Hepatocyte (in vitro differentiated cells): Measurements from ENCODE around the gene TCP11L1.

Experiments
- CTCF ChIP-seq: fragments of 200-600 bp; sonication (generic); IDR thresholded peaks from 2 replicates; pipeline ENCODE4 v1.5.1; 2016; ENCODE audit warnings: antibody characterized with exemption, mild to moderate bottlenecking; ENCODE audit not compliant: poor library complexity
- EZH2phosphoT487 ChIP-seq: fragments of 200-600 bp; sonication (generic); IDR thresholded peaks from one replicate; pipeline ENCODE4 v1.6.1; 2018; ENCODE audit warnings: antibody characterized with exemption, mild to moderate bottlenecking, low read depth, moderate library complexity; ENCODE audit not compliant: unreplicated experiment, severe bottlenecking

GRCh38 chr11:33001281-33001680, 38.1 kb upstream of the TCP11L1 start:
- no peak for TF ChIP-seq CTCF
- TF ChIP-seq EZH2phosphoT487, result no peak
